ENCODE results near the gene ITPR3. TPM values are rescaled to one million over a fixed set of nuclear protein-coding genes. Genes with fewer than 3 reads are reported as not detected.

Gene ITPR3
- total RNA-seq, 1 donor from 2014 or later: 21.6 TPM

DNA sequence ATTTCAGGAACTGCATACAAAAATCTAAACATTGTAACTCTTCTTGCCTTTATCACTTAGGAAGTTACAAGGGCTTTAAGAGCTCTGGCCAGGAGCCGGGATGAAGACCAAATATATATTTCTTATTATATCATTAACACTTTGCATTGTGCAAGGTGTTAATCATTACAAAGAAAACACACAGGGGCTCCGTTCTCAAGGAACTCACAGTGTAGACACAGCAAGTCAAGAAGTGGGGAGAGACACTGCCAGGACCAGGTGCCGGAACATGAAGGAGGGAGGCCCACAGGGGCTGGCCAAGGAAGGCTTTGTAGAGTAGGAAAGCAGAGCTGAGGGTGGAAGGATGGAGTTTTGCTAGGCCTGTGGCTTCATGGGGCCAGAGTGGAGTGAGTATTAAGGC is 17.4 kb downstream of the ITPR3 start:
- DNase-seq: no peak

DNA sequence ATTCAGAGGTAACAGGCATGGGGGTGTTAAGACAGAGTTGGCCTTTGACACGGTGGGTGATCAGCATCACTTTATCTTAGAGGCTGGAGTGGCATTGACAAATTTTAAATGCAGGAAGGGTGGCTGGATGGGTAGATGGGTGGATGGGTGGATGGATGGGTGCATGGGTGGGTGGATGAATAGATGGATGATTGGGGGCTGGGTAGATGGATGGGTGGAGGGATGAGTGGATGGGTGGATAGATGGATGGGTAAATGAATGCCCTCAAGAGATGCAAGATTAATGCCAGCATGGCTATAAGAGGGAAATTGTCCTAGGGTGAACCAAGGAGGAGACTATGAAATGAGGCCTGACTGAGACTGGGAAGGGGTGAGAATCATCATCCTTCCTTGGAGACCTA is 18.4 kb downstream of the ITPR3 start:
- DNase-seq: no peak

DNA sequence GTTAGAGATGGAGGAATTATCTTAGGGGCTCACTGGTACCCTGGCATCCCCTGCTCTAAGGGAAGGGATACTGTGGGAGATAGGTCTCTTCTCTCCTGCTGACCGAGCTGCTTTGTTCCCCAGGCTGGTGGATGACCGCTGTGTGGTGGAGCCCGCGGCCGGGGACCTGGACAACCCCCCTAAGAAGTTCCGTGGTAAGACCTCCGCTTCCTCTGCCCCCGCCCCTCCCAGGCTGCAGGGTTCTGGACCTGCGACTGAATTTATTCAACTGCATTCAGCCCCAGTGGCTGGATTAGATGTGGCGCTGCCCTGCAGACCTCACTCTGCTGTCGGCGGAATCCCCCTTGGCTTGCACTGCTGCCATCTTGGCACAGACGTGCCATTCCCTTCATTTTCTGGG is 19.2 kb downstream of the ITPR3 start:
- no peak for DNase-seq

DNA sequence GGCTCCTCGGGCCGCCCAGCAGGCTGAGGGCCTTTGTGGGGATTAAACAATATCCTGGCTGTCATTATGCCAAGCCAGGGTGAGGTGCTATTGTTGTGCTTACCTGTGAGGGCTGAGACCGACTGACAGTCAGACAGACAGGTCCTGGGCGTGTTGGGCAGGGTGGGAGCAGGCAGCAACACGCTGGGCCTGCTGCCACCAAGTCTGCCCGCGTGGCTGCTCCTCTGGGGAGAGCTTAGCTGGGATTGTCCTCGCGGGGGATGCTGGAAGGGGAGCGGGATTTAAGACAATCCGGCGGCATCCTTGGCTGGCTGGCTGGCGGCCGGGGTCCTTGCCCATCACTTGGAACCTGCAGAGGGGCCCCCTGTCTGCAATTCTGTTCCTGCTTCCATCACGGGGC is 20.0 kb downstream of the ITPR3 start:
- DNase-seq: no peak

DNA sequence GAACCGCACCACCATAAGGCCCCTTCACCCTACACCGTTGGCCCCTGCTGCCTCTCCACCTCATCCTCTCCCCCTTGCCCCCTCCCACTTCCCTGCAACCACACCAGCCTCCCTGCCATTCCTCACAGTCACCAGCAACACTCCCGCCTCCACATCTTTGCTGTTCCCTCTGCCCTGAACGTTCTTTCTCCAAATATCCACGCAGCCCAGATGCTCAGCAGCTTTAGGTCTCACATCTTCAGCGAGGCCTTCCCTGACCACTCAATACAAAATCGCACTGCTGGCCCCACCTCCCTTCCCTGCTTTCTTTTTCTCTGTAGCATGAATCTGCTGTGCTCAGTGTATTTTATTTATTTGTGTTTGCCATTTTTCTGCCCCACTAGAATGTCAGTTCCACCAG is 20.5 kb downstream of the ITPR3 start:
- DNase-seq: no peak

DNA sequence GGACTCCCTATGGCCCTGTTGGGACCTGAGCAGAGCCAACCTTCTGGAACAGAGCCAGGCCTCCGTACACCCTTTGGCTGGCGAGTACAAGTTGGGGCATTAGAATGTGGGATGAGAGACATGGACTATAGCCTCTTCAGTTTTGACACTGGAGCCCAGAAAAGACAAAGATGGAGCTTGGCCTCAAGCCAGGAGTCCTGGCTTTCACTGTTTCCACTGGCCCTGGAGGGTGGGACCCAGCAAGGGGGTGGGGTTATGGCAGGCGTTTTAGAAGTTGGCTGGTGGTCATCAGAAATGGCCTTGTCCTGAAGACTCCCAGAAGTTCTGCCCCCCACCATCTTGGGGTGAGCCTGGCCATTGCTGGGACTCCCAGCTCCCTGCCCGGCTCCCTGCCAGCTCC is 21.8 kb downstream of the ITPR3 start:
- no peak for DNase-seq

DNA sequence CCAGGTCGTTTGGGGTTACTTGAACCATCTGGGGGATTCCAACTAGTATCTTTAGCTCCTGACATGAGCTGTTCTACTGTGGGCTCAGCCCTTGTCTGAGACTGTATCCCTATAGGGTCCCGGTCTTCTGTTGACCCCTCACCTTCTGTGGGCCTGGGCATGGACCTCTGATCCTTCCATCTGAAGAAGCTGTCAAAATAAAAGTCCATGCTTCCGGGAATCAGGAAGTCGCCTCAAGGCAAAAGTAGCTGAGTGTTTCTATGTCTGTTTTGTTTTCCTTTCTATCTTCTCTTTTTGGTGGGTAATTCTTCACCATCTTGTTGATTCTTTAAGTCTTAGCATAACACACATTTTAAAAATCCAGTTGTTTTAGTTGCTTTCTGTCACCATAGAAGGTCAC is 30.3 kb downstream of the ITPR3 start:
- DNase-seq: no peak

DNA sequence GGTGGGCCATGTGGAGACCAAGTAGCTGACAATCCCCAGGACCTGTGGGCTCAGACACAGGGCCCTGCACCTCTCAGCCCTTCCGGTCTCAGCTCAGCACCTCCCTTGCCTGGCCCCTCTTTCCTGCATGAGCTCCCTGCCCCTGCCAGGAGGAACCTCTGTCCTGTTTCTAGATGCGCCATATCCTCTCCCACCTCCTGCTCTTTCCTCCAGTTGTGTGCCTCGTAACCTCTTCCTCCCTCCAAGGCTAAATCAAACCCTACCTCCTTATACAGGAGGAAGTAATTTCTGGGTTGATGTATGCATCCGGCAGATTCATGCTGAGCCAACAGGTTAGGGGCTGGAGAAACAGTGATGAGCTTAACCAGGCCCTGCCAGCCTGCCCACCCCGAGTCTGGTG is 30.9 kb downstream of the ITPR3 start:
- DNase-seq: no peak

DNA sequence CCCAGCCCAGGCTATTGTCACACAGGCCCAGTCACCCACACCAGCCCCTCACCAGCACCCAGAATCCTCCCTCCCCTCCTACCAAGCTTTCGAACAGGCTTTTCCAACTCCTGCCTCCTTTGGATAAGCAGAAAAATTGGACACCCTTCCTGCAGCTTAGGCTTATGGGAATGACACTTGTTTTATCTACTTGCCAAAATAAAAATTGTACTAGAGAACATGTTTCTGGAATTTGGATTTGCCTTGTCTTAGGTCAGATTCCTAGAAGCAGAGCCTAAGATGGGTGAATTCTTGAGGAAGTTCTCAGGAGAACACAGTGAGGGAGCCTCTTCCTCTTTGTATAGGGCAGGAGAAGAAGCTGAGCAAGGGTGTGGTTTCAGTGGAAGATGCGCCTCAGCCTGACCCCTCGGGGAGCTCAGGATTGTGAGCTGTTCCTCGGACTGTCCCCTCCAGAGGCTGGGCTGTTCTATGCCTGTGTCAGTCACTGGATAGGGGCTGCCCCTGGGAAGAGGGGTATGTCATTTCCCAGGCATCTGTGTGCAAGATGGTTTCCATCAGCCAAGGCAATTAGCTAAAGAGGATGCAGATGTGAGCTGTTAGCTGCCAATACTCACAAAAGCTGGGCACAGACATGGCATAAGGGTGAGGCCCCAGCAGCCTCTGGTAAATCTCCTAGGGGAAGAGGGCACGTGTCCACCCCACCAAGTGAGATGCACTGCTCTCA is 33.9 kb downstream of the ITPR3 start:
- DNase-seq: peak; percentile 51

DNA sequence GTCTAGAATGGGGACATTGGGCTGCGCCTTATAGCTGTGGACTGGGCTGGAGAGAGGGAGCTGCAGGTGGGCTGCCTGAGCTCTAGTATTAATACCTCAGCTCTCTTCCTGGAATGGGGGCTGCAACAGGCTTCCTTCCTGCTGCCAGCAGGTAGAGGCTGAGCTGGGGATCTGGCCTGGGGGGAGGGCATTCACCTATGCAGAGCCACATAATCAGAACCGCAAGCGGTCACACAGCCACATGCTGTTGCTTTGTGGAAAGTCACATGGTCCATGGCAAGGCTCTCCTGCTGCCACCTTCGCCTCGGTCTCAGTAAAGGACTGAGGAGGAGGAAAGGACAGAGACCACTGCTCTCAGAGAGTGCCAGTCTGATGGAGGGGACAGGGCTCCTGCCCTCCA is 35.7 kb downstream of the ITPR3 start:
- no peak for DNase-seq

DNA sequence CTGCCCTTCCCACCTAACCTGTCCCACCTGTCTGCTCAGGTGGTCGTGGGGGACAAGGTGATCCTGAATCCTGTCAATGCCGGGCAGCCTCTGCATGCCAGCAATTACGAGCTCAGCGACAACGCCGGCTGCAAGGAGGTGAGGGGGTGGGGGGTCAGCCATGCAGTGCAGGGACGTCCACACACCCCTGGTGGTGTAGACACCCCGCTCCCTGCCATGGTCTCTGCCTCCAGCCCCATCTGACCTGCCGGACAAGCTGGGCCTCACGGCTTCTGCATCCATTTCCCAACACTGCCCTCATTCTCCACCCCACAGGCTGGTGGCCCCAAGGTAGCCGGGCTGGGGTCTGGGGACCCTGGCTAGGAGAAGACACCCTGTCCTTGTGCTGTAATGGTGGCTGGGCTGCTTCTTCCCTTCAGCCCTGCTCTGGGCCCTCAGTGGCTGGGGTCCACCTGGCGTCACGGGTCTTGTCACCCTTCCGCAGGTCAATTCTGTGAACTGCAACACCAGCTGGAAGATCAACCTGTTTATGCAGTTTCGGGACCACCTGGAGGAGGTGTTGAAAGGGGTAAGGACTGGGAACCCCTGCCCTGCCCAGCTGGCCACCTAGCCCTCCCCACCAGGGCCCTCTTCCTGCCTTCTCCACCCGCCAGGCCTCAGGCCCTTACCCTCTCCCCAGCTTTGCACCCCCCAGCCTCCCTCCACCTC is 38.0 kb downstream of the ITPR3 start:
- no peak for DNase-seq

DNA sequence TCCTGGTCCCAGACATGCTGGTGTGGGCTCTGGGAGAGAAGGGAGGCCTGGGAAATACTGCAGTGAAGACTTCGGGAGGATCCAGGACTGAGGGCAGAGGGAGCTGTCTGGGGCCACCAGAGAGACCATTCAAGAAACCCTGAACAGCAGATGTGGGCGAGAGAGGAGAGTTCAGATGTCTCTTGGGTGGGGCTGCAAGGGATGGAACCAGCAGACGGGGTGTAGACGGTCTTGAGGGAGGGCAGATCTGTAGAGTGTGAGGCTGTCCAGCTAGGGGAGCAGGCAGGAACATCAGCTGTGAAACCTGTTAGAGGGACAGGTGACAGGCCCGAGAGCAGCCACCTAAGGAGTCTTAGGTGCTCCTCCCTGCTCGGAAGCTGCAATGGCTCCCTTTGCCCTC is 38.9 kb downstream of the ITPR3 start:
- no peak for DNase-seq

DNA sequence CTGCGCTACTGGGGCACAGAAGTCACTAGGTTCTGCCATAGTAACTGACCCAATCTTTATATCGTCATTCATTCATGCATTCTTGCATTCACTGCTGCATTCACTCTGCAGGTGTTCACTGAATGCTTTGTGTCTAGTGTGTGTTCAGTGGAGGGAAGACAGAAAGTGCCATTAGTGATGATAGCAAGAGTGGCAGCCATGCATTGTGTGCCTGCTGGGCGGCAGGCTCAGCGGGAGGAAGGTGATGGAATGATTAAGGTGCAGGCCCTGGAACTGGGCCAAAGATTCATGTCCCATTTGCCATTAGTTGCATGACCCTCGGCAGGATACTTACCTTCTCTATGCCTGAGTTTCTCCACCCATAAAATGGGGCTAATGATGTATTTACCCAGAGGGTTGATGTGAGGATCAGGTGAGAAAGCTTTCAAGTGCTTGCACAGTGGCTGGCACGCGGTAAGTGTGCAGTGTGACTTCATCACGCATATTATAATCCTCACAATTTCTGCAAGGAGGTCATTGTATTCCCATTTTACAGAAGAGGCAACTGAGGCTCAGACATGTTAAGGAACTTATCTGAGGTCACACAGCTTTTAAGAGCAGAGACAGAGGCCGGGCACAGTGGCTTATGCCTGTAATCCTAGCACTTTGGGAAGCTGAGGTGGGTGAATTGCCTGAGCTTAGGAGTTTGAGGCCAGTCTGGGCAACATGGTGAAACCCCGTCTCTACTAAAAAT is 40.1 kb downstream of the ITPR3 start:
- DNase-seq: no peak

DNA sequence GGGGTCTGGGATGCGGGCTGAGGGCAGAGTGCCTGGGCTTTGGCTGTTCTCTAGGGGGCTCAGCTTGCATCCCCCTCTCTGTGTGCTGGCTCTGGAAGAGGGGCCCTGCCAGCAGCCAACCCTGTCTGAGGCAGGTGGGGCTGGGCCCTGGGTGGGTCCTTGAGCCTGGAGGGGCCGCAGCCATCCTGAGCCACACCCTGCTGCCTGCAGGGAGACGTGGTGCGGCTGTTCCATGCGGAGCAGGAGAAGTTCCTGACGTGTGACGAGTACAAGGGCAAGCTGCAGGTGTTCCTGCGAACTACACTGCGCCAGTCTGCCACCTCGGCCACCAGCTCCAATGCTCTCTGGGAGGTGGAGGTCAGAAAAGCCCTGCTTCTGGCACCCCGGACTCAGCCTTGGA is 41.2 kb downstream of the ITPR3 start:
- DNase-seq: no peak

DNA sequence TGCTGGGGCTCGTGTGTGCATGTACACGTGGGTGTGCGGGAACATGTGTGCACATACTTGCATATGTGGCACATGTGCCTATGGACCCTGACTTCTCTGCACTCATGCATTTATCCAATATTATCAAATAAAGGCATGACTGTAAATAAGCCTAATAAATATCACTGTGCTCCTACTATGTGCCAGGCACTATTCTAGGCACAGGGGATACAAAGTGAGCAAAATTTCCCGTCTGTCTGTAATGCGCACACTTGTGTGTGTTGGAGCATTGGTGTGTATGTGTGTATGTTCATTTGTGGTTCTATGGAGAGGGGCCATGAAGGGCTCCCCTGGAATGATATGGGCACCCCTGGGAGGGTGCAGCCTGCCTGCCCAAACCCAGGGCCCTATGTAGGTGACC is 41.9 kb downstream of the ITPR3 start:
- DNase-seq: no peak

DNA sequence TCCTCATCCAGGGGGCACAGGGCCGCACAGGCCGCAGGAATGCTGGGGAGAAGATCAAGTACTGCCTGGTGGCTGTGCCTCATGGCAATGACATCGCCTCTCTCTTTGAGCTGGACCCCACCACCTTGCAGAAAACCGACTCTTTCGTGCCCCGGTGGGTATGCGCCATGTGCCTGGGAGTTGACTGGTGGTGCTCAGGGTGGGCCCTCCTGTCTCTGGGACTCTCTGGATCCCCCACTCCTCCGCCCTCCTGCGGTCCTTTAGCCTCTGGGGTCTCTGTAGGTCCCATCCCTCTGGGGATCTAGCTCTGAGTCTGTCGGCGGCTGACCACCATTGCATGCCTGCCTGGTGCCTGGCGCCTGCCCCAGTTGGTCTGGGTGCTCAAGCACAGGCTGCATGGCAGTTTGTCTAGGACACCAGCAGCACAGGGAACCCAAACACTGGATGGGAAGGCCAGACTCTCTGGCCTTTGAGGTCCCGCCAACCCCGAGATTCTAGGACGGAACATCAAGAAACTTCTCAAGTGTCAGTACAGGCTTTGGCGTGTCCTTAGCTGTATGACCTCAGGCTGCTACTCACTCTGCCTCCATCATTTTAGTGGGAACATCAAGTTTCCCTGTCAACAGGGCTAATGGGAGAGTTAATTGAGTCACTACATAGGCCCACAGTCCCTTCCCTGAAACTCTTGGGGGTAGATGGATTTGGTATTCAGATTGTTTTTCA is 42.8 kb downstream of the ITPR3 start:
- no peak for DNase-seq

DNA sequence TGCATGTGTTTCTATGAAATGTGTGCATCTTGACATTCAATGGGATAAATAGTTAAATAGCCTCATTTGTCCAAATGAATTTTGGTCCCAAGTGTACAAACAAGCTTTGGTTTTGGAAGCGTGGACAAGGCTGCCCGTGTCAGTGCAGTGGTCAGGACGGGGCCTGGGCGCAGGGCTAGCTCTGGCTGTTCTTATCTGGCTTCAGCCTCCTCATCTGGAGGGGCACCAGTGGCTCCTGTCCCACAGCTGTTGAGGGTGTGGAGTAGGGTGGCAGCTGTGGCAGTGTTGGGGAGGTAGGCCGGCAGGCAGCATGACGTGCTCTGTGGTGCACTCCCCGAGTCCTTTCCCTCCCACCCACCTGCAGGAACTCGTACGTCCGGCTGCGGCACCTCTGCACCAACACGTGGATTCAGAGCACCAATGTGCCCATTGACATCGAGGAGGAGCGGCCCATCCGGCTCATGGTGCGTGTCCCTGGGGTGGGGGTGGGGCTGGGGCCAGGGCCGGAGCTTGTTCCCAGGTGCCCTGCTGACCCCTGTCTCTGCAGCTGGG is 43.5 kb downstream of the ITPR3 start:
- no peak for DNase-seq

DNA sequence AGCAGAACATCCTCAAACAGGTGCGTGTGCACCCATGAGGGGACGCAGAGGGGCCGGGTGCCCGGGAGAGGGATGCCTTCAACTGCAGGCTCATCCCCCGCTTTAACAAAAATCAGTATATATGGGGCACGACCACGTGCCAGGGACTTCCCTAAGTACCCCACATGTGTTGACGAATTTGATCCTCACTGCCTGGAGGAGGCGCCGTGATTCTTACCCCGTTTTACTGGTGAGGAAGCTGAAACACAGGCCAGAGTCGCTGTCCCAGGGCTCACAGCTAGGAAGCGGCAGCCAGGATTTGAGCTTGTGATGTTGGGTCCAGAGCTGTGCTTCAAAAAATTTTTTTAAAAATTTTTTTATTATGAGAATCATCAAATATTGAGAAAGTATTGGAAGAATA is 44.8 kb downstream of the ITPR3 start:
- no peak for DNase-seq

DNA sequence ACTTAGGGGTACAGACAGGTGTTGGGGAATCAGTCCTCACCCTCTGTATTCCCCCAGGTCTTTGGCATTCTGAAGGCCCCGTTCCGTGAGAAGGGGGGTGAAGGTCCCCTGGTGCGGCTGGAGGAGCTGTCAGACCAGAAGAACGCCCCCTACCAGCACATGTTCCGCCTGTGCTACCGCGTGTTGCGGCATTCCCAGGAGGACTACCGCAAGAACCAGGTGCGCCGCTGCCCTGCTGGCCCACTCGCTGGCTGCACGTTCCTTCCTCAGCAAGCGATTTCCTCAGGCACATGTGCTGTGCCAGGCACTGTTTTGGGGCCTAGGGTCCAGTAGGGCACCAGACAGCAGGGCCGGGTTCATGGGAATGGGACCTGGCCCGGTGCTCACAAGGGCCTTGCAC is 46.0 kb downstream of the ITPR3 start:
- DNase-seq: no peak

DNA sequence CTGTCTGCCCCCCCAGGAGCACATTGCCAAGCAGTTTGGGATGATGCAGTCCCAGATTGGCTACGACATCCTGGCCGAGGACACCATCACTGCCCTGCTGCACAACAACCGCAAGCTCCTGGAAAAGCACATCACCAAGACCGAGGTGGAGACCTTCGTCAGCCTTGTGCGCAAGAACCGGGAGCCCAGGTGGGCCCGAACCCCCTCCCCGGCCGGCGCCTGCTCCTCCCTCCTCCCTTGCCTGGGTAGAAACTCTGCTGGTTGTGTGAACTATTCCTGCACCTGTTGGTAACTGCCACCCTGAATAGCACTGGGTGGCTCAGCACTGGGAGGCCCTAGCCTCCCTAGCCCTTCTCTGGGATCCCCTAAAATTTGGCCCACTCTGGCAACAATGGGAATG is 46.7 kb downstream of the ITPR3 start:
- DNase-seq: no peak

DNA sequence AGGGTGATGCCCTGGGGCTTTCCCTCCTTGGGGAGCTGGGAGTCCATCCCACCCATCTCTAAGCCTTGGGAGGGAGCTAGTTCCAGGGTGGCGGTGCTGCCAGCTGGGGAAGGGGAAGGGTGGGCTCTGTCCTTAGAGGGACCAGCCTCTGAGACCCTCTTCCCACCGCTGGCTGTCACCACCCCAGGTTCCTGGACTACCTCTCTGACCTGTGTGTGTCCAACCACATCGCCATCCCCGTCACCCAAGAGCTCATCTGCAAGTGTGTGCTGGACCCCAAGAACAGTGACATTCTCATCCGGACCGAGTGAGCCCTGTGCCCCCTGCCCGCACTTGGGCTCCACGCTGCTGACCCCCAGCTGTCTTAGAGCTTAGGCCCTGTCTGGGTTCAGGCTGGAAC is 47.2 kb downstream of the ITPR3 start:
- no peak for DNase-seq

DNA sequence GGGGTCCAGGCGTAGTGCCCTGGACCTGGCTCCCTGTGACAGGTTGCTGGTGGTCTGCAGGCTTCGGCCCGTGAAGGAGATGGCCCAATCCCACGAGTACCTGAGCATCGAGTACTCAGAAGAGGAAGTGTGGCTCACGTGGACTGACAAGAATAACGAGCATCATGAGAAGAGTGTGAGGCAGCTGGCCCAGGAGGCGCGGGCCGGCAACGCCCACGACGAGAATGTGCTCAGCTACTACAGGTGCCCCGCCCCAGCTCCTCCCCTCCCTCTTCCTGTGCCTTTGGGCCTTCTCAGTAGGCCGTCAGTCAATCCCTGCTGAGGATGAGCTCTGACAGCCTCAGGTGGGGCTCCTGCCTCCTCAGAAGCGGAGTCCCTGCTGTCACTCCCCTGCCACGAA is 47.8 kb downstream of the ITPR3 start:
- DNase-seq: peak; percentile 60

Data from tongue (tissue), 2 donors.